ENCODE results near the gene NT5C.
"Not testable (repeated sequence)": the region's sequence is repeated elsewhere in the genome, so short reads cannot be mapped to it uniquely, and the experiment has no call there.

Gene NT5C

DNA sequence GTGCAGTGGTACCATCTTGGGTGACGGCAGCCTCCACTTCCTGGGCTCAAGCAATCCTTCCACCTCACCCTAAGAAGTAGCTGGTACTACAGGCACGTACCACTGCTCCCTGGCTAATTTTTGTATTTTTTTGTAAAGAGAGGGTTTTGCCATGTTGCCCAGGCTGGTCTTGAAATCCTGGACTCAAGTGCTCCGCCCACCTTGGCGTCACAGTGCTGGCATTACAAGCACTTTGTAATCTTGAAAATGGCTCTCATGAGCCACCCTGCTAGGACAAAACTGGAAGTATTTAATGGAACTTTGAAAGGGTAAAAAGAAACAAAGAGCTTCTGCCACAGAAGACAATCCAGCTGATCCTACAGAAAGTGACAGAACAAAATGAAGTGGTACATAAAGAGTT lies 42.0 kb upstream of the NT5C start:
- no peak for TF ChIP-seq SP1 (IDR thresholded peaks at IDR 0.05)
- TF ChIP-seq L3MBTL2 (conservative IDR thresholded peaks at IDR 0.05): no peak
- TF ChIP-seq, protein P1, sequence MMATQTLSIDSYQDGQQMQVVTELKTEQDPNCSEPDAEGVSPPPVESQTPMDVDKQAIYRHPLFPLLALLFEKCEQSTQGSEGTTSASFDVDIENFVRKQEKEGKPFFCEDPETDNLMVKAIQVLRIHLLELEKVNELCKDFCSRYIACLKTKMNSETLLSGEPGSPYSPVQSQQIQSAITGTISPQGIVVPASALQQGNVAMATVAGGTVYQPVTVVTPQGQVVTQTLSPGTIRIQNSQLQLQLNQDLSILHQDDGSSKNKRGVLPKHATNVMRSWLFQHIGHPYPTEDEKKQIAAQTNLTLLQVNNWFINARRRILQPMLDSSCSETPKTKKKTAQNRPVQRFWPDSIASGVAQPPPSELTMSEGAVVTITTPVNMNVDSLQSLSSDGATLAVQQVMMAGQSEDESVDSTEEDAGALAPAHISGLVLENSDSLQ (IDR thresholded peaks at IDR 0.05): no peak
- TF ChIP-seq SUZ12 (IDR thresholded peaks at IDR 0.05): no peak
- no peak for TF ChIP-seq CTBP1 (IDR thresholded peaks at IDR 0.05; ENCODE audit: borderline replicate concordance)
- TF ChIP-seq ZNF384 (IDR thresholded peaks at IDR 0.05): no peak
- TF ChIP-seq FOXK2 (IDR thresholded peaks at IDR 0.05): no peak
- TF ChIP-seq LEF1 (IDR thresholded peaks at IDR 0.05; ENCODE audit: borderline replicate concordance): no peak
- no peak for TF ChIP-seq HDGF (IDR thresholded peaks at IDR 0.05; ENCODE audit: borderline replicate concordance)
- no peak for TF ChIP-seq FOXM1 (IDR thresholded peaks at IDR 0.05; ENCODE audit: borderline replicate concordance)
- TF ChIP-seq NFRKB (IDR thresholded peaks at IDR 0.05): no peak
- TF ChIP-seq ARNT (IDR thresholded peaks at IDR 0.05): no peak
- no peak for TF ChIP-seq TARDBP (IDR thresholded peaks at IDR 0.05)
- no peak for TF ChIP-seq ELF4 (IDR thresholded peaks at IDR 0.05)
- TF ChIP-seq BHLHE40 (IDR thresholded peaks at IDR 0.05; ENCODE audit: borderline replicate concordance): no peak
- no peak for TF ChIP-seq FOXA1 (IDR thresholded peaks at IDR 0.05)
- ChIA-PET POLR2A (interaction anchor here (1.2 to 1.4 kb wide), 2 partner anchors 9 to 23 kb away, joined by 3 read pairs; no protein-coding TSS in a partner anchor), CTCF (interaction anchor here (0.7 to 1.4 kb wide), 2 partner anchors 28 kb away, joined by 3 to 10 read pairs; no protein-coding TSS in a partner anchor)
- no peak for DNase-seq (ENCODE audit: extremely low spot score)

DNA sequence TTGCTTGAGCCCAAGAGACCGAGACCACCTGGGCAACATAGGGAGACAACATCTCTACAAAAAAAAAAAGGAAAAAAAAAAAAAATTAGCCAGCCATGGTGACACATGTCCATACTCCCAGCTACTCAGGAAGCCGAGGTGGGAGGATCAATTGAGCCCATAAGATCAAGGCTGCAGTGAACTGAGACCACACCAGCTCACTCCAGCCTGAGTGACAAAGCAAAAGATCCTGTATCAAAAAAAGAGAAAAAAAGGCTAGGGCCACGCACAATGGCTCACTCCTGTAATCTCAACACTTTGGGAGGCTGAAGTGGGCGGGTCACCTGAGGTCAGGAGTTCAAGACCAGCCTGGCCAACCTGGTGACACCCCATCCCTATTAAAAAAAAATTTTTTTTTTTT lies 37.5 kb upstream of the NT5C start:
- CTCF ChIA-PET: interaction anchor here (0.6 kb wide), 1 partner anchor 287 kb away, joined by 3 read pairs; no protein-coding TSS in a partner anchor
- POLR2A ChIA-PET: interaction anchor here (0.9 kb wide), 2 partner anchors 38 to 55 kb away, joined by 3 to 4 read pairs; partner anchors contain the start of gene NT5C
- no peak for DNase-seq (ENCODE audit: extremely low spot score)
- TF ChIP-seq ELF4 (IDR thresholded peaks at IDR 0.05) (no peak), SUZ12 (IDR thresholded peaks at IDR 0.05) (no peak), ZNF384 (IDR thresholded peaks at IDR 0.05) (no peak), FOXM1 (IDR thresholded peaks at IDR 0.05; ENCODE audit: borderline replicate concordance) (no peak), FOXA1 (IDR thresholded peaks at IDR 0.05) (no peak), HDGF (IDR thresholded peaks at IDR 0.05; ENCODE audit: borderline replicate concordance) (no peak), LEF1 (IDR thresholded peaks at IDR 0.05; ENCODE audit: borderline replicate concordance) (no peak), L3MBTL2 (conservative IDR thresholded peaks at IDR 0.05) (no peak), NFRKB (IDR thresholded peaks at IDR 0.05) (no peak), TARDBP (IDR thresholded peaks at IDR 0.05) (no peak), FOXK2 (IDR thresholded peaks at IDR 0.05) (no peak), SP1 (IDR thresholded peaks at IDR 0.05) (no peak), ARNT (IDR thresholded peaks at IDR 0.05) (no peak)
- TF ChIP-seq, protein P1 (IDR thresholded peaks at IDR 0.05): no peak

- CTCF ChIA-PET: interaction anchor here (0.8 kb wide), 1 partner anchor 37 kb away, joined by 4 read pairs; no protein-coding TSS in a partner anchor
- POLR2A ChIA-PET: interaction anchor here (1.2 to 1.4 kb wide), 2 partner anchors 9 to 453 kb away, joined by 3 read pairs; no protein-coding TSS in a partner anchor
- DNase-seq (ENCODE audit: extremely low spot score): not testable (repeated sequence)
Observed at GRCh38 chr17:75164606-75165005, 33.1 kb upstream of the NT5C start.

DNA sequence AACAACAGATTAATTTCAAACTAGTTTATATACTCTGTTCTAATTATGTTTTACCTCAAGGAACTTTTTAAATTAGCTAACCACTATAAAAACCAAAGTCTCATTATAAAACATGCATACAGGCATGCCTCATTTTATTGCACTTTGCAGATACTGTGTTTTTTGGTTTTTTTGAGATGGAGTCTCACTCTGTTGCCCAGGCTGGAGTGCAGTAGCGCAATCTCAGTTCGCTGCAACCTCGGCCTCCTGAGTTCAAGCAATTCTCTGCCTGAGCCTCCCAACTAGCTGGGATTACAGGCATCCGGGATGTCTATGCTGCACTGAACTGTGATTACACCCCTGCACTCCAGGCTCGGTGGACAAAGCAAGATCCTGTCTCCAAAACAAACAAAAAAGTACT lies 31.5 kb upstream of the NT5C start:
- TF ChIP-seq TARDBP (IDR thresholded peaks at IDR 0.05) (no peak), BHLHE40 (IDR thresholded peaks at IDR 0.05; ENCODE audit: borderline replicate concordance) (no peak), FOXM1 (IDR thresholded peaks at IDR 0.05; ENCODE audit: borderline replicate concordance) (no peak), CTBP1 (IDR thresholded peaks at IDR 0.05; ENCODE audit: borderline replicate concordance) (no peak), L3MBTL2 (conservative IDR thresholded peaks at IDR 0.05) (no peak), LEF1 (IDR thresholded peaks at IDR 0.05; ENCODE audit: borderline replicate concordance) (no peak), NFRKB (IDR thresholded peaks at IDR 0.05) (no peak), ZNF384 (IDR thresholded peaks at IDR 0.05) (no peak; the same call in 1 of the 2 replicates), HDGF (IDR thresholded peaks at IDR 0.05; ENCODE audit: borderline replicate concordance) (no peak), ARNT (IDR thresholded peaks at IDR 0.05) (no peak), FOXA1 (IDR thresholded peaks at IDR 0.05) (no peak), SP1 (IDR thresholded peaks at IDR 0.05) (no peak), FOXK2 (IDR thresholded peaks at IDR 0.05) (no peak), ELF4 (IDR thresholded peaks at IDR 0.05) (no peak), SUZ12 (IDR thresholded peaks at IDR 0.05) (no peak)
- TF ChIP-seq, protein P1 (IDR thresholded peaks at IDR 0.05): no peak
- ChIA-PET POLR2A (interaction anchor here (0.6 to 1.3 kb wide), 4 partner anchors 8 to 42 kb away, joined by 3 read pairs; partner anchors contain the start of genes JPT1, NT5C and SUMO2), CTCF (interaction anchor here (1.0 kb wide), 1 partner anchor 32 kb away, joined by 3 read pairs; no protein-coding TSS in a partner anchor)
- no peak for DNase-seq (ENCODE audit: extremely low spot score)

DNA sequence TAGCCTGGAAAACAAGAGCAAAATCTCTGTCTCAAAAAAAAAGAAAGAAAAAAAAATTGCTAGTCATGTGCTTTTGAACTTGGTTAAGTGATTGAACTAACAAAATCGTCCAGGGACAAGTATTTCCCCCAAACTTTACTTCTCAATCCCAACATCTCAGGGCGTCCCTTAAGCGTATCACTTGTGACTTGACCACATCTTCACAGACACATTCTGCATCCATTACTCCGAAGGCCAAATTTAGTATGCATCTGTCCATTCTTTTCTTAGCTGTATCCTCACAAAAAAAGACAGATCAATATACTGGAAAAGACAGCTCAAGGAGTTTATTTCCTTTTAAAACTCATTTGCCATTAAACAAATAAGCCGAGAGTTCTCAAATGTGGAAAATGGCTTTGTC lies 28.7 kb upstream of the NT5C start:
- POLR2A ChIA-PET: interaction anchor here (1.3 kb wide), 1 partner anchor 29 kb away, joined by 3 read pairs; the partner anchor contains the start of gene NT5C
- no peak for DNase-seq (ENCODE audit: extremely low spot score)
- TF ChIP-seq HDGF (IDR thresholded peaks at IDR 0.05; ENCODE audit: borderline replicate concordance) (no peak), CTBP1 (IDR thresholded peaks at IDR 0.05; ENCODE audit: borderline replicate concordance) (no peak), FOXM1 (IDR thresholded peaks at IDR 0.05; ENCODE audit: borderline replicate concordance) (no peak), BHLHE40 (IDR thresholded peaks at IDR 0.05; ENCODE audit: borderline replicate concordance) (no peak), L3MBTL2 (conservative IDR thresholded peaks at IDR 0.05) (no peak), FOXK2 (IDR thresholded peaks at IDR 0.05) (no peak), ZNF384 (IDR thresholded peaks at IDR 0.05) (no peak), SP1 (IDR thresholded peaks at IDR 0.05) (no peak), ARNT (IDR thresholded peaks at IDR 0.05) (no peak), NFRKB (IDR thresholded peaks at IDR 0.05) (no peak), SUZ12 (IDR thresholded peaks at IDR 0.05) (no peak), LEF1 (IDR thresholded peaks at IDR 0.05; ENCODE audit: borderline replicate concordance) (no peak), ELF4 (IDR thresholded peaks at IDR 0.05) (no peak), FOXA1 (IDR thresholded peaks at IDR 0.05) (no peak), TARDBP (IDR thresholded peaks at IDR 0.05) (no peak)
- TF ChIP-seq, protein P1 (IDR thresholded peaks at IDR 0.05): no peak
- CTCF ChIA-PET: interaction anchor here (1.3 kb wide), 1 partner anchor 12 kb away, joined by 3 read pairs; no protein-coding TSS in a partner anchor

Measured in HEK293T (cell line).